GM12865 (cell line): ENCODE measurements around the gene GOLGA2.

Experiments
- DNase-seq: peaks from one replicate; pipeline ENCODE4 v3.0.0; 2010; ENCODE audit warnings: low read depth
- H3K4me3 ChIP-seq: 2 replicates; pipeline ENCODE4 v1.5.1; 2011; ENCODE audit warnings: mild to moderate bottlenecking, low read depth, low read length, control low read depth
- TF ChIP-seq, protein P1 (sequence below): IDR thresholded peaks from 2 replicates; pipeline ENCODE4 v1.5.1; 2011; ENCODE audit warnings: low read length, control low read depth, low read depth, inconsistent platforms; ENCODE audit not compliant: insufficient read depth; ENCODE audit errors: missing control alignments

GOLGA2 gene

DNA sequence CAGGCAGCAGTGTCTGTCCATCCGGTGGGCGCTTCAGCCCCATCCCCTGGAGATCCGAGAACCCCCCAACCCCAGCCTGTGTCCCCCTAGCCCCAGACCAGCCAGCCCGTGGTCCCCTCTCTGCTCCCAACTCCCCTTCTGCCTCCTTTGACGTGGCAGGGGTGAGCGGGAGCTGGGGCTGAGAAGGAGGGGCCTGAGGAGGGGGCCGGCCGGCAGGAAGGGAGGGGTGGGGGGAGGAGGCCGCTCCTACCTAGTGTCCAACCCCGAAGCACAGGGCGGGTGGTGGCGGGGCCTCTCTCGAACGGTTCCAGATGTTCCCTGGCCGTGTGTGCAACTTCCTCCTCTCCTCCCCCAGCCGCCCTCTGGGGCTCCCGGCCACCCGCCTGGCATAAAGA, 31.0 kb downstream of the GOLGA2 start:
- TF ChIP-seq, protein P1, sequence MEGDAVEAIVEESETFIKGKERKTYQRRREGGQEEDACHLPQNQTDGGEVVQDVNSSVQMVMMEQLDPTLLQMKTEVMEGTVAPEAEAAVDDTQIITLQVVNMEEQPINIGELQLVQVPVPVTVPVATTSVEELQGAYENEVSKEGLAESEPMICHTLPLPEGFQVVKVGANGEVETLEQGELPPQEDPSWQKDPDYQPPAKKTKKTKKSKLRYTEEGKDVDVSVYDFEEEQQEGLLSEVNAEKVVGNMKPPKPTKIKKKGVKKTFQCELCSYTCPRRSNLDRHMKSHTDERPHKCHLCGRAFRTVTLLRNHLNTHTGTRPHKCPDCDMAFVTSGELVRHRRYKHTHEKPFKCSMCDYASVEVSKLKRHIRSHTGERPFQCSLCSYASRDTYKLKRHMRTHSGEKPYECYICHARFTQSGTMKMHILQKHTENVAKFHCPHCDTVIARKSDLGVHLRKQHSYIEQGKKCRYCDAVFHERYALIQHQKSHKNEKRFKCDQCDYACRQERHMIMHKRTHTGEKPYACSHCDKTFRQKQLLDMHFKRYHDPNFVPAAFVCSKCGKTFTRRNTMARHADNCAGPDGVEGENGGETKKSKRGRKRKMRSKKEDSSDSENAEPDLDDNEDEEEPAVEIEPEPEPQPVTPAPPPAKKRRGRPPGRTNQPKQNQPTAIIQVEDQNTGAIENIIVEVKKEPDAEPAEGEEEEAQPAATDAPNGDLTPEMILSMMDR, result no peak
- no peak overlapping the region for H3K4me3 ChIP-seq
- DNase-seq, result no peak

GRCh38 chr9:128244091-128244836, 31.5 kb downstream of the GOLGA2 start:
- no peak for DNase-seq
- H3K4me3 ChIP-seq, result no peak overlapping the region
- TF ChIP-seq, protein P1, result no peak

DNA sequence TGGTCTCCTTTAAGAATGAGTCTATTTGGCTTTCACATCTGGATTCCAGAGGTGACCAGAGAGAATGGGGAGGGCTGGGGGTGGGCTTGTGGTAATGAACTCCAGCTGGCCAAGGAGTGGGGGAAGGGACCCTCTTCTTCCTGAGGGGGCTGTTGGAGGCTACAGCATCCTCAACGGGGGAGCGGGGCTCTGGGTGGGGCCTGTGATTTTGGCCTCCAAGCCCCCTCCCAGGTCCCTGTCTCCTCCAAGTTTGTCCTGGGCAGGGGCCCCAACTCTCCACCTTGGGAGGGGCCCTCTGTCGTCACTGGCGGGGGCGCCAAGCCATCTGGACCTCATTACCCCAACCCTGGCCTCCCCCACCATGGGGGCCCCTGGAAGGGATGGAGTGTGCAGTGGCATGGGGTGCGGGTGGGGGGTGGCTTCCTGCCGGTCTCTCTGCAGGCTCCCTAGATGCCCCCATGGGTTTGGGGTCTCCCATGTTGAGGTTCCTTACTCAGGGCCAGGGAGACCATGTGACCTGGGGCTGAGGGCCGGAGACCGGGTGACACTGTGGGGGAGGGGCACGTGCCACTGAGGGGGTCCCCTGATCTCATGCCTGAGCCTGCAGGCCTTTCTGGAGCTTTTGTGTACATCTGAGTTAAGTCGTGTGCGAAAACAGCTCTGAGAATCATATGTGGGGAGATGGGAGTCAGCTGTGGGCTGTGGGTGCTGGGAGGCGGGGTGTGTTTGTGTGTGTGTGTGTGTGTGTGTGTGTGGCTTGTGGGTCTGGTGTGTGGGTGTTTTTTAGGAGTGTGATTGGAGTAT, 32.4 kb downstream of the GOLGA2 start:
- TF ChIP-seq, protein P1, result no peak
- H3K4me3 ChIP-seq, result no peak overlapping the region
- no peak for DNase-seq

GRCh38 chr9:128242828-128243214, 33.0 kb downstream of the GOLGA2 start:
- DNase-seq, result no peak
- H3K4me3 ChIP-seq, result no peak overlapping the region
- TF ChIP-seq, protein P1, result no peak

DNA sequence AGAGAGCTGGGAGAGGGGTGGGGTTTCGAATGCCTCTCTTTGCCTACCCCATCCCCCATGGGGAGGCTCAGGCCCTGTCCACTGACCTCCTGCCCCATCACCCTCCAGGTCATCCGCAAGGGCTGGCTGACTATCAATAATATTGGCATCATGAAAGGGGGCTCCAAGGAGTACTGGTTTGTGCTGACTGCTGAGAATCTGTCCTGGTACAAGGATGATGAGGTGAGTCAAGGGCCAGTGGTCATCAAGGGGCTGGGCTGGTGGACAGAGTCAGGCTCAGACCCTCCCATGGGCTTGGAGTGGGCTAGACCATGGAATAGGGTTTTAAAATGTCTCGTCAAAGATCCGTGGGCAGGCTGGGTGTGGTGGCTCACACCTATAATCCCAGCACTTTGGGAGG, 33.7 kb downstream of the GOLGA2 start:
- TF ChIP-seq, protein P1, result no peak
- H3K4me3 ChIP-seq, result no peak overlapping the region
- DNase-seq, result no peak

DNA sequence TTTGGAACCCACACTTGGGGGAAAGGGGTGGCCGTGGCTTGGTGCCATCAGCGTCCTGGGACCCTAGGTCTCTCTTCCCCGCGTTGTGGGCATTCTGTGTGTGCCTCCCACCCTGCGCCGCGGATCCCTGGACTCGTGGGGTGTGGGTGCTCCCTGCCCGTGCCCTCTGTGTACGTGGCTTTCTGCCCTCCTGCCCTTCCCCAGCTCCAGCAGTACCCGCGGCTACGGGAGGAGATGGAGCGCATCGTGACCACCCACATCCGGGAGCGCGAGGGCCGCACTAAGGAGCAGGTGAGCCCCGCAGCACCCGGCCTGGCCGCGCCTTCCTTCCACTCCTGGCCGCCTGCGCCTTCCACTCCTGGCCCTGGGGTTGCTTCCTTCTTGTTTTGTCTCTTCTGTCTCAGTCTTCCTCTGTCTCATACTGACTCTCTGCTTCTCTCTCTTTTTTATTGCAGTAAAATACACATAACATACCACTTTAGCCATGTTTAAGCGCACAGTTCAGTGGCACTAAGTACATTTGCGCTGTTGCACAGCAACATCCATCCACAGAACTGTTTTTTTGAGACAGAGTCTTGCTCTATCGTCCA, 41.9 kb downstream of the GOLGA2 start:
- no peak overlapping the region for H3K4me3 ChIP-seq
- no peak for DNase-seq
- TF ChIP-seq, protein P1, result no peak
